ENCODE results near the gene ODAPH.
"Not testable (repeated sequence)": the region's sequence is repeated elsewhere in the genome, so short reads cannot be mapped to it uniquely, and the experiment has no call there.

The ODAPH gene

GRCh38 chr4:75555294-75556164 lies at the start of gene ODAPH:
ODAPH (plus strand) TSS chr4:75556066; CDS start chr4:75556083, 17 bp downstream.
- DNase-seq, result no peak

DNA sequence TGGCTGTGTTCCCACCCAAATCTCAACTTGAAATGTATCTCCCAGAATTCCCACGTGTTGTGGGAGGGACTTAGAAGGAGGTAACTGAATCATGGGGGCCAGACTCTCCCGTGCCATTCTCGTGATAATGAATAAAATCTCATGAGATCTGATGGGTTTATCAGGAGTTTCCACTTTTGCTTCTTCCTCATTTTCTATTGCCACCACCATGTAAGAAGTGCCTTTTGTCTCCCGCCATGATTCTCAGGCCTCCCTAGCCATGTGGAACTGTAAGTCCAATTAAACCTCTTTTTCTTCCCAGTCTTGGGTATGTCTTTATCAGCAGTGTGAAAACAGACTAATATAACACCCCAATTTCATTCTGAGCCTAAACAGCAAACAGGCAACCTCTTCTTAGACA lies 46.3 kb upstream of the ODAPH start:
- DNase-seq, result peak; percentile 11
- in situ Hi-C loops (cut with MboI; ENCODE audit: low pct_unique_long_range_greater_than_20kb, low sequenced_read_pairs), result not testable (repeated sequence)

More at GRCh38 chr4:75555294-75556164, at the start of gene ODAPH:
- in situ Hi-C loops (cut with MboI; ENCODE audit: low pct_unique_long_range_greater_than_20kb, low sequenced_read_pairs), result no loop called here

GRCh38 chr4:75511841-75512240 lies 44.0 kb upstream of the ODAPH start:
- in situ Hi-C loops (cut with MboI; ENCODE audit: low pct_unique_long_range_greater_than_20kb, low sequenced_read_pairs), result no loop called here
- DNase-seq, result no peak

DNA sequence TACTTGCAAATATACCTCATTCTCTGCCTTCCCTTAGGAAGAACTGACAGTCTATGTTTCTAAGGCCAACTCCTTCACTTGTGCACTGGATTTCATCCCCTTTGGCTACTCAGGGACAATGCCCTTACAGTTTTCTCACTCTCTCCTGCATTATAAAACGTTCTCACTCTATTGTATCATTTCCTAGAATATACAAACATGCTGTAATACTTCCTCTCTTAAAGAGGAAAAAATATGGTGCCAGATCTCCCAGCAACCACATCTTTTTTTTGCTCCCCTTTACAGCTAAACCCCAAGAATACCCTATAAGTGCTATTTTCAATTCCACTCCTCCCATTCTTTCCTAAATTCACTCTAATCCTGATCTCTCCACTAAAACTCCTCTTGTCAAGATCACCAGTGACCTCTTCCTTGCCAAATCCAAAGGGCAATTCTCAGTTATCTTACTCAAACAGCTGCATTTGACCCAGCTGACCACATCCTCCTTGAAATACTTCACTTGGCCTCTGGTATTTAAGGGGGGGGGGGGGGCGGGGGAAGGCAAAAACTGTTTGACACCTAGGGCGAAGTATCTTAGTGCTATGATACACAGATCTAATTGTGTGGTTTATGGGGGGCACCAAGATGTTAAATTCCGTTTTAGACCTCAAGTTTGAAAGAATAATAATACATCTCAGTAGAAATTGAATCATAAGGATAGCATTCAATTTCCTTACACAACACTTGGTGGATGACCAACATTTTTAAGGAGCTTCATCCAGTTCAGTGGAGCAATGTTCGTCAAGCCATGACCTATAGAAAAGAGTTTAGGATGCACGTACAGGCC lies 43.3 kb upstream of the ODAPH start:
- peak; percentile 83 for DNase-seq
- in situ Hi-C loops (cut with MboI; ENCODE audit: low pct_unique_long_range_greater_than_20kb, low sequenced_read_pairs), result no loop called here

- no peak for DNase-seq
- in situ Hi-C loops (cut with MboI; ENCODE audit: low pct_unique_long_range_greater_than_20kb, low sequenced_read_pairs), result no loop called here
These were observed 42.2 kb upstream of the ODAPH start for GRCh38 chr4:75513526-75514130.

- in situ Hi-C loops (cut with MboI; ENCODE audit: low pct_unique_long_range_greater_than_20kb, low sequenced_read_pairs), result no loop called here
- peak; percentile 96 for DNase-seq
These were observed 41.5 kb upstream of the ODAPH start, which contains the start of the genes RCHY1 and THAP6 for GRCh38 chr4:75514131-75514948. RCHY1 (minus strand) TSS chr4:75514403; CDS start chr4:75514286, 117 bp downstream. THAP6 (plus strand) TSS chr4:75514473; CDS start chr4:75515453, 980 bp downstream.

DNA sequence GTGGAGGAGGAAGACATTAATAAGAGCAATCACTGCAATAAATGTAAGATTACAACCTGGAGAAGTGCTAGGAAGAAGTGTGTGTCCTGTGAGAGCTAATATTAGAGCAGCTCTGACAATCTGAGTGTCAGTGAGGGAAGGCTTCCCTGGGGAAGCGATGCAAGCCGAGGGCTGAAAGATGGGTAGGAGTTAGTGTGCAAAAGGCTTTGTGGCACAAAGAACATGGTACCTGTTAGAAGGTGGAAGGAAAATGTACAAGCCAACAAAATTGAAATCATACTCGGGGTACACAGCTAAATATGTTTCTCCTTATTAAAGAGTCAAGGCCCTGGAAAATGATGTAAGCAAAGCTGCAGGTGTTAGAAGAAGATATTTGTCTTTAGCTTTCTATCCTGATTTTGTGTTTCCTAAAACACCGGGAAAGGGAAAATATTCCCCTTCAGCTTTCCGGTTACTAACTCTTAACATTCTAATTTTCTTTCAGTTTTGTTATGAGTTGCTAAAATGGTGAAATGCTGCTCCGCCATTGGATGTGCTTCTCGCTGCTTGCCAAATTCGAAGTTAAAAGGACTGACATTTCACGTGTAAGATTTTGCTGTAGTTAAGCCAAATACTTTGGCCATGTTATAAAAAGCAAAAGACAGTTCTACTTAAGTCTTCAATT lies 40.8 kb upstream of the ODAPH start:
- in situ Hi-C loops (cut with MboI; ENCODE audit: low pct_unique_long_range_greater_than_20kb, low sequenced_read_pairs), result no loop called here
- peak; percentile 16 for DNase-seq

- in situ Hi-C loops (cut with MboI; ENCODE audit: low pct_unique_long_range_greater_than_20kb, low sequenced_read_pairs), result no loop called here
- no peak for DNase-seq
These were observed 39.7 kb upstream of the ODAPH start for GRCh38 chr4:75516144-75516543.

DNA sequence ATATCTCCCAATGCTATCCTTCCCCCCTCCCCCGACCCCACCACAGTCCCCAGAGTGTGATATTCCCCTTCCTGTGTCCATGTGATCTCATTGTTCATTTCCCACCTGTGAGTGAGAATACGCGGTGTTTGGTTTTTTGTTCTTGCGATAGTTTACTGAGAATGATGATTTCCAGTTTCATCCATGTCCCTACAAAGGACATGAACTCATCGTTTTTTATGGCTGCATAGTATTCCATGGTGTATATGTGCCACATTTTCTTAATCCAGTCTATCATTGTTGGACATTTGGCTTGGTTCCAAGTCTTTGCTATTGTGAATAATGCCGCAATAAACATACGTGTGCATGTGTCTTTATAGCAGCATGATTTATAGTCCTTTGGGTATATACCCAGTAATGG lies 36.4 kb upstream of the ODAPH start:
- in situ Hi-C loops (cut with MboI; ENCODE audit: low pct_unique_long_range_greater_than_20kb, low sequenced_read_pairs); DNase-seq: not testable (repeated sequence)

DNA sequence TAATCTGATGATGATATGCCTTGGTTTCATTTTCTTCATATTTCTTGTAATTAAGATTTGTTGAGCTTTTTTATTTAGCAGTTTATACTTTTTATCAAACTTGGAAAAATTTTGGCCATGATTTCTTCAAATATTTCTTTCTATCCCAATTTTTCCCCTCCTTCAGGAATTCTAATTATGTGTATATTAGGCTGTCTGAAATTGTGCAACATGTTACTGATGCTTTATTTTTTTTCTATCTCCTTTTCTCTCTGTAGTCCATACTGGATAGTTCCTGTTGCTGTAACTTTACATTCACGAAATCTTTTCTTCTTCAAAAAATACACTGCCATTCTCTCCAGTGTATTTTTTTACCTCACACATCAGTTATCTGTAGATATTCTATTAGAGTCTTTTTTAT lies 30.8 kb upstream of the ODAPH start:
- in situ Hi-C loops (cut with MboI; ENCODE audit: low pct_unique_long_range_greater_than_20kb, low sequenced_read_pairs), result no loop called here
- no peak for DNase-seq

GRCh38 chr4:75525910-75526309 lies 30.0 kb upstream of the ODAPH start:
- in situ Hi-C loops (cut with MboI; ENCODE audit: low pct_unique_long_range_greater_than_20kb, low sequenced_read_pairs), result no loop called here
- DNase-seq, result no peak

GRCh38 chr4:75527482-75527881 lies 28.4 kb upstream of the ODAPH start:
- in situ Hi-C loops (cut with MboI; ENCODE audit: low pct_unique_long_range_greater_than_20kb, low sequenced_read_pairs), result no loop called here

DNA sequence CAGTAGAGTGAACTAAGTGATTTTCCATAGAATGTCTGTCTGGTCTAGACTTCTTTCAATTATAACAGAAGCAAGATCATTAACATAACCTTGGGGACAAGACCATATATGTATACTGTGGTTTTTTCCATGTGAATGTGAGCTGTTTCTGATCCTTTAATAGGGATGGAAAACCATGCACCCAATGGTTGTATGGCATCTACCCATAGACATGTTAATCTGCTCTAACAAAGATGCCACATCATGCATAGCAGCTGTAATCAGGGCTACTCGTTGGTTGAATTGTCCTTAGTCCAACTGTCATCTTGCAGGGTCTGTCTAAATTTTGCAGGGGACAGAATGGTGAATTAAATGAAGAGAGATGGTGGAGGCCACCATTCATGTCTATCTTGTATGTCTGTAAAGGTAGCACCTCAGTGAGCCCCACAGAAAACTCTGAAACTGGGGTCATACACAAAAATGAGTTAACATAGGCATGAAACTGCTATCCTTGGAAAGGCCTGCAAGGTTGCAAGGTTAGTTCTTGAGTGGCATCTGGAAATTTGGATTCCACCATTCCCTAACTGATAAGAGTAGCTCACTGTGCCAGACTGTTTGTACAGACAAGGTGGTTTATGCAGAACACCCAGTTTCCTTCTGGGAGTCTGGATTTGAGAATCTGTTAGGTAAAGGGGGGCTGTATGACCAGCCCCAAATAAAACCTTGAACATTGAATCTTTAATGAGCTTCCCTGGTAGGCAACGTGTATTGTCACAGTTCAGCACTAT lies 25.1 kb upstream of the ODAPH start:
- DNase-seq, result no peak
- in situ Hi-C loops (cut with MboI; ENCODE audit: low pct_unique_long_range_greater_than_20kb, low sequenced_read_pairs), result no loop called here

More at GRCh38 chr4:75527482-75527881, 28.4 kb upstream of the ODAPH start:
- no peak for DNase-seq

GRCh38 chr4:75531536-75532143 lies 24.2 kb upstream of the ODAPH start:
- DNase-seq; in situ Hi-C loops (cut with MboI; ENCODE audit: low pct_unique_long_range_greater_than_20kb, low sequenced_read_pairs): not testable (repeated sequence)

GRCh38 chr4:75533339-75533887 lies 22.5 kb upstream of the ODAPH start:
- in situ Hi-C loops (cut with MboI; ENCODE audit: low pct_unique_long_range_greater_than_20kb, low sequenced_read_pairs); DNase-seq: not testable (repeated sequence)

DNA sequence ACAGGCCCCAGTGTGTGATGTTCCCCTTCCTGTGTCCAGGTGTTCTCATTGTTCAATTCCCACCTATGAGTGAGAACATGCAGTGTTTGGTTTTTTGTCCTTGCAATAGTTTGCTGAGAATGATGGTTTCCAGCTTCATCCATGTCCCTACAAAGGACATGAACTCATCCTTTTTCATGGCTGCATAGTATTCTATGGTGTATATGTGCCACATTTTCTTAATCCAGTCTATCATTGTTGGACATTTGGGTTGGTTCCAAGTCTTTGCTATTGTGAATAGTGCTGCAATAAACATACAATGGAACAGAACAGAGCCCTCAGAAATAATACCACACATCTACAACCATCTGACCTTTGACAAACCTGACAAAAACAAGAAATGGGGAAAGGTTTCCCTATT lies 21.9 kb upstream of the ODAPH start:
- DNase-seq; in situ Hi-C loops (cut with MboI; ENCODE audit: low pct_unique_long_range_greater_than_20kb, low sequenced_read_pairs): not testable (repeated sequence)

DNA sequence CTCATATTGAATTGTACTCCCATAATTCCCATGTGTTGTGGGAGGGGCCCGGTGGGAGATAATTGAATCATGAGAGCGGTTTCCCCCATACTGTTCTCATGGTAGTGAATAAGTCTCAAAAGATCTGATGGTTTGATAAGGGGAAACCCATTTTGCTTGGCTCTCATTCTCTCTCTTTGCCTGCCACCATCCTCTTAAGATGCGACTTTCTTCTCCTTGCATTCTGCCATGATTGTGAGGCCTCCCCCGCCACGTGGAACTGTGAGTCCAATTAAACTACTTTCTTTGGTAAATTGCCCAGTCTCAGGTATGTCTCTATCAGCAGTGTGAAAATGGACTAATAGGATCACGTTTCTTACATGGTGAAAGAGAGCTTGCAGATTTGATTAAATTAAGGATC lies 18.6 kb upstream of the ODAPH start:
- in situ Hi-C loops (cut with MboI; ENCODE audit: low pct_unique_long_range_greater_than_20kb, low sequenced_read_pairs); DNase-seq: not testable (repeated sequence)
